HCT116 (cell line): ENCODE data around the gene RTL1. TPM values are rescaled to one million over a fixed set of nuclear protein-coding genes. Genes with fewer than 3 reads are reported as not detected.

ENCODE experiments used
- ATAC-seq: fragments of 200-7000 bp; cut with Tn5 transposase; 2 replicates; pipeline ENCODE4 v1.9.1; 2020; ENCODE audit warnings: mild to moderate bottlenecking, moderate library complexity
- BruUV-seq: library from RNA; stranded (reverse); fragments of 400-500 nt; replicated peaks from 2 replicates; lab custom pipeline; 2021; lab: Mats Ljungman, UMichigan
- CTCF ChIA-PET: fragments of 300-600 bp; sonication (Branson Sonifier 250); formaldehyde crosslinking; loops from one replicate; lab custom pipeline; 2021; ENCODE audit warnings: antibody characterized with exemption; lab: Charles Lee
- POLR2A ChIA-PET: fragments of 300-600, 350-600 bp; sonication (Branson Sonifier 250); formaldehyde crosslinking; loops from one replicate; lab custom pipeline; 2021; ENCODE audit warnings: antibody characterized with exemption; lab: Charles Lee
- RAD21 ChIA-PET, 2 experiments: fragments of 300-600 bp; sonication (Branson Sonifier 250); formaldehyde crosslinking; loops; one replicate each; lab custom pipeline; 2023; ENCODE audit warnings: low total read pairs in 2 of 2; ENCODE audit not compliant: uncharacterized antibody in 2 of 2, unreplicated experiment in 2 of 2, low non-redundant PET in 1 of 2; lab: Charles Lee
- DNase-seq: peaks from one replicate; pipeline ENCODE4 v3.0.0-alpha.2; 2010; ENCODE audit warnings: low read depth, low spot score
- H2AFZ ChIP-seq: fragments of 200-600 bp; shearing (Covaris generic), sonication (generic); 2 replicates; pipeline ENCODE4 v1.6.1; 2017; ENCODE audit warnings: low read depth, mixed run types, mixed read lengths, antibody characterized with exemption, low read length; ENCODE audit not compliant: poor library complexity, severe bottlenecking
- H3K27ac ChIP-seq: 2 replicates; pipeline ENCODE4 v1.5.1; 2012; ENCODE audit warnings: low read depth, low read length
- H3K27me3 ChIP-seq: fragments of 200-600 bp; sonication (generic); 2 replicates; pipeline ENCODE4 v1.6.1; 2016; ENCODE audit warnings: mixed run types, low read length, mixed read lengths; ENCODE audit not compliant: insufficient read depth
- H3K36me3 ChIP-seq, 2 experiments: fragments of 200-500 bp in 1 of 2; fragments of 200-600 bp in 1 of 2; sonication (Bioruptor generic) in 1 of 2; sonication (generic) in 1 of 2; 2 replicates each; pipeline versions ENCODE4 v1.5.1 to v1.6.1; 2014 to 2016; ENCODE audit warnings: low read length in 2 of 2, inconsistent platforms in 1 of 2, mixed read lengths in 1 of 2, mixed run types in 1 of 2; ENCODE audit not compliant: insufficient read depth in 2 of 2, control insufficient read depth in 1 of 2
- H3K4me1 ChIP-seq, 2 experiments: fragments of 200-600 bp in 1 of 2; sonication (generic) in 1 of 2; 2 replicates each; pipeline versions ENCODE4 v1.5.1 to v1.6.1; 2012 to 2017; ENCODE audit warnings: low read length in 2 of 2, inconsistent platforms in 1 of 2, mild to moderate bottlenecking in 1 of 2, mixed read lengths in 1 of 2, mixed run types in 1 of 2, moderate library complexity in 1 of 2; ENCODE audit not compliant: insufficient read depth in 2 of 2, control insufficient read depth in 1 of 2
- H3K4me2 ChIP-seq: fragments of 200-600 bp; sonication (generic); 2 replicates; pipeline ENCODE4 v1.6.1; 2017; ENCODE audit warnings: mixed run types, low read length, mixed read lengths
- H3K4me3 ChIP-seq, 2 experiments: fragments of 200-600 bp in 1 of 2; sonication (generic) in 1 of 2; replicated peaks in 1 of 2; 2 replicates each; pipeline ENCODE4 v1.5.1; 2011 to 2016; ENCODE audit warnings: low read length in 2 of 2, control low read depth in 1 of 2, low read depth in 1 of 2, mild to moderate bottlenecking in 1 of 2, mixed read lengths in 1 of 2, mixed run types in 1 of 2
- H3K79me2 ChIP-seq: fragments of 200-600 bp; sonication (generic); 2 replicates; pipeline ENCODE4 v1.6.1; 2017; ENCODE audit warnings: mild to moderate bottlenecking, mixed run types, low read length, moderate library complexity, mixed read lengths; ENCODE audit not compliant: insufficient read depth
- H3K9ac ChIP-seq: fragments of 200-600 bp; sonication (generic); 2 replicates; pipeline ENCODE4 v1.6.1; 2016; ENCODE audit warnings: low read length, mixed read lengths
- H3K9me2 ChIP-seq: fragments of 200-600 bp; sonication (generic), shearing (Covaris generic); 2 replicates; pipeline ENCODE4 v1.6.1; 2017; ENCODE audit warnings: mixed run types, mild to moderate bottlenecking, moderate library complexity; ENCODE audit not compliant: insufficient read depth
- H3K9me3 ChIP-seq, 2 experiments: fragments of 200-500 bp in 1 of 2; fragments of 200-600 bp in 1 of 2; sonication (Bioruptor generic) in 1 of 2; sonication (generic) in 1 of 2; 2 replicates each; pipeline ENCODE4 v1.6.1; 2014 to 2017; ENCODE audit warnings: low read length in 2 of 2, mixed read lengths in 2 of 2, inconsistent platforms in 1 of 2, low read depth in 1 of 2, mild to moderate bottlenecking in 1 of 2, mixed run types in 1 of 2, moderate library complexity in 1 of 2; ENCODE audit not compliant: control insufficient read depth in 1 of 2, insufficient read depth in 1 of 2
- H4K20me1 ChIP-seq: fragments of 200-600 bp; sonication (generic), shearing (Covaris generic); 2 replicates; pipeline ENCODE4 v1.6.1; 2017; ENCODE audit warnings: mixed run types, mild to moderate bottlenecking, moderate library complexity; ENCODE audit not compliant: insufficient read depth
- CBX3 ChIP-seq: IDR thresholded peaks from 2 replicates; pipeline ENCODE4 v1.6.1; 2012; ENCODE audit warnings: low read depth
- CEBPB ChIP-seq: IDR thresholded peaks from 2 replicates; pipeline ENCODE4 v1.6.1; 2012; ENCODE audit warnings: low read depth
- CTCF ChIP-seq, 3 experiments: fragments of 200-600 bp in 1 of 3; sonication (generic) in 1 of 3; IDR thresholded peaks in 2 of 3; conservative IDR thresholded peaks in 1 of 3; 2 replicates each; pipeline ENCODE4 v1.5.1; 2012 to 2017; ENCODE audit warnings: low read depth in 2 of 3, low read length in 2 of 3, antibody characterized with exemption in 1 of 3, borderline replicate concordance in 1 of 3, control low read depth in 1 of 3, mild to moderate bottlenecking in 1 of 3, mixed read lengths in 1 of 3, mixed run types in 1 of 3, moderate library complexity in 1 of 3; ENCODE audit not compliant: insufficient read depth in 1 of 3
- EGR1 ChIP-seq: IDR thresholded peaks from 2 replicates; pipeline ENCODE4 v1.6.1; 2012; ENCODE audit warnings: low read depth
- ELF1 ChIP-seq: IDR thresholded peaks from 2 replicates; pipeline ENCODE4 v1.6.1; 2012; ENCODE audit warnings: low read depth, borderline replicate concordance
- EZH2 ChIP-seq: fragments of 200-600 bp; sonication (generic); IDR thresholded peaks from 2 replicates; pipeline ENCODE4 v1.6.1; 2017; ENCODE audit warnings: antibody characterized with exemption, mixed run types
- FOSL1 ChIP-seq: IDR thresholded peaks from 2 replicates; pipeline ENCODE4 v1.6.1; 2012; ENCODE audit warnings: low read depth
- POLR2A ChIP-seq: IDR thresholded peaks from 2 replicates; pipeline ENCODE4 v1.7.0; 2011; ENCODE audit warnings: borderline replicate concordance; ENCODE audit not compliant: insufficient read depth, insufficient read length; ENCODE audit errors: extremely low read depth
- REST ChIP-seq: IDR thresholded peaks from 2 replicates; pipeline ENCODE4 v1.6.1; 2012; ENCODE audit warnings: low read depth
- SRF ChIP-seq: IDR thresholded peaks from 2 replicates; pipeline ENCODE4 v1.6.1; 2012; ENCODE audit warnings: low read depth
- TCF7L2 ChIP-seq: IDR thresholded peaks from 2 replicates; pipeline ENCODE4 v1.7.0; 2011; ENCODE audit warnings: borderline replicate concordance, inconsistent platforms; ENCODE audit not compliant: insufficient read depth, insufficient read length; ENCODE audit errors: extremely low read depth
- ZFX ChIP-seq: fragments of 450-650 bp; IDR thresholded peaks from 2 replicates; pipeline ENCODE4 v1.6.1; 2017
- ZNF274 ChIP-seq: fragments of 200-500 bp; sonication (Bioruptor generic); IDR thresholded peaks from 2 replicates; pipeline ENCODE4 v1.6.1; 2014; ENCODE audit warnings: mild to moderate bottlenecking, low read depth, low read length, inconsistent platforms
- intact Hi-C: fragments of 100-400 bp; cut with micrococcal nuclease; formaldehyde crosslinking; loops from 2 replicates; pipeline ENCODE4 v1.10.0; 2022
- total RNA-seq: library from RNA; stranded (reverse); gene quantifications from one replicate; pipeline ENCODE4 v1.2.1, GENCODE V29; 2021; ENCODE audit not compliant: unreplicated experiment
- TF ChIP-seq, protein P1 (sequence below): IDR thresholded peaks from 2 replicates; pipeline ENCODE4 v1.6.1; 2012

The RTL1 gene
- total RNA-seq, 1 experiment from 2014 or later = not detected

- intact Hi-C loops = no loop called here
- ChIA-PET RAD21 (no interaction called here), POLR2A (no interaction called here), CTCF (no interaction called here)
- Histone ChIP-seq H3K27ac (no peak overlapping the region), H2AFZ (no peak overlapping the region), H3K9me2 (no peaks in the 10 kb centered on the region), H3K4me3 (no peak overlapping the region), H4K20me1 (no peaks in the 10 kb centered on the region), H3K27me3 (no peaks in the 10 kb centered on the region), H3K4me1 (no peaks in the 10 kb centered on the region), H3K79me2 (no peaks in the 10 kb centered on the region), H3K9me3 (no peaks in the 10 kb centered on the region), H3K36me3 (no peaks in the 10 kb centered on the region), H3K4me2 (no peak overlapping the region), H3K9ac (no peak overlapping the region)
- ATAC-seq (no peak), DNase-seq (no peak)
- TF ChIP-seq TCF7L2 (no peak), EGR1 (no peak), ZFX (no peak), REST (no peak), FOSL1 (no peak), ZNF274 (no peak), ELF1 (no peak), EZH2 (no peak), SRF (no peak), CTCF (IDR thresholded peaks at IDR 0.05 in 2 of 3, conservative IDR thresholded peaks at IDR 0.05 in 1 of 3; ENCODE audit: borderline replicate concordance in 1 of 3, insufficient read depth in 1 of 3, low read depth in 2 of 3, low read length in 2 of 3) (no peak), CBX3 (no peak), POLR2A (no peak), CEBPB (no peak)
- TF ChIP-seq, protein P1, sequence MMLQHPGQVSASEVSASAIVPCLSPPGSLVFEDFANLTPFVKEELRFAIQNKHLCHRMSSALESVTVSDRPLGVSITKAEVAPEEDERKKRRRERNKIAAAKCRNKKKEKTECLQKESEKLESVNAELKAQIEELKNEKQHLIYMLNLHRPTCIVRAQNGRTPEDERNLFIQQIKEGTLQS = no peak
- BruUV-seq = no TSS peak
Measured at GRCh38 chr14:100881211-100882025, 22.1 kb downstream of the RTL1 start.
